GM12891 (cell line): Measurements from ENCODE around the gene USP31.

ENCODE experiments used
- POLR2AphosphoS5 ChIP-seq: IDR thresholded peaks from 2 replicates; pipeline ENCODE4 v1.6.1; 2011; ENCODE audit warnings: low read depth, low read length, control low read depth
- TAF1 ChIP-seq: IDR thresholded peaks from 2 replicates; pipeline ENCODE4 v1.6.1; 2011; ENCODE audit warnings: low read depth, low read length, control low read depth

- TF ChIP-seq TAF1 (no peak), POLR2AphosphoS5 (no peak)
Measured at GRCh38 chr16:23120562-23120961, 28.7 kb downstream of the USP31 start.
